ENCODE measurements around the gene AP1AR.

AP1AR gene

DNA sequence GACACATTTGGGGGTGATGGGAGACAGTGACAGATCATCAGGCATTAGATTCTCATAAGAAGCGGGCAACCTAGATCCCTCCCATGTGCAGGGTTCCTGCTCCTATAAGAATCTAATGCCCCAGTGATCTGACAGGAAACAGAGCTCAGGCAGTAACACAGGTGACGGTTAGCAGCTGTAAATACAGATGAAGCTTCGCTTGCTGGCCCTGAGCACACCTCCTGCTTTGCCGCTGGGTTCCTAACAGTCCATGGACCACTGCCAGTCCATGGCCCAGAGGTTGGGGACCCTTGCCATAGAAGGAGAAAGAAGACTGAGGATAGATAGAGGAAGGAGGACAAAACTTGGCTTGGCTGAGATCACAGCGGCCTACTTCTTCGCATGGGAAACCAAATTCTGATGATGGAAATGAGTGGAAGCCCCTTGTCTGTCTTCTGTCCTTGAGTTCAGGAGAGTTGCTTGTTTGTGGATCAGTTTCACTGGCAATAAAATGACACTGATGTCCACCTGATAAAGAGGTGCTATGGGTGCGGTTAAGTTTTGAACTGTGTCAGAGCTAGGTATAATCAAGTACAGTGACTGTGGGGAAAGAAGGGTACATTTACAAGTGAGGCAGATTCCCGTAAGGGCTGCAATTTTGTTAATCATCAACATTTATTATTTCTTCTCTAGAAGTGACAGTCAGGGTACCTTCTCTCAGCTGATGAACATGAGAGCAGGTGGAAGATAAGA, 55.8 kb downstream of the AP1AR start:
- peaks cover 0 to 12% (median 6%) of the 10 kb centered on the region in 11 experiments; a peak in 18 of 22 replicates for H3K36me3 ChIP-seq
- H3K27me3 ChIP-seq, result no peaks in the 10 kb centered on the region
- H3K4me3 ChIP-seq, result peak overlapping the region in 2 of 10 experiments; percentile 77 to 81; a peak in 2 of 20 replicates
- peaks cover 0 to 18% (median 9%) of the 10 kb centered on the region in 11 experiments; a peak in 8 of 22 replicates for H4K20me1 ChIP-seq
- no peak for TF ChIP-seq Cebpa-rat (IDR thresholded peaks at IDR 0.05)
- peak overlapping the region in 2 of 11 experiments; percentile 11 to 60; a peak in 2 of 22 replicates for H3K9ac ChIP-seq
- peak overlapping the region; percentile 79 to 95 (median 91) for H3K4me2 ChIP-seq
- peak overlapping the region in 9 of 11 experiments; percentile 32 to 94 (median 68); a peak in 16 of 22 replicates for H3K27ac ChIP-seq
- H3K9me3 ChIP-seq (replicated peaks in 1 of 11), result peaks cover 0 to 20% (median 15%) of the 10 kb centered on the region in 11 experiments; a peak in 19 of 22 replicates
- peaks cover 41 to 63% (median 59%) of the 10 kb centered on the region in 10 experiments for H3K4me1 ChIP-seq

DNA sequence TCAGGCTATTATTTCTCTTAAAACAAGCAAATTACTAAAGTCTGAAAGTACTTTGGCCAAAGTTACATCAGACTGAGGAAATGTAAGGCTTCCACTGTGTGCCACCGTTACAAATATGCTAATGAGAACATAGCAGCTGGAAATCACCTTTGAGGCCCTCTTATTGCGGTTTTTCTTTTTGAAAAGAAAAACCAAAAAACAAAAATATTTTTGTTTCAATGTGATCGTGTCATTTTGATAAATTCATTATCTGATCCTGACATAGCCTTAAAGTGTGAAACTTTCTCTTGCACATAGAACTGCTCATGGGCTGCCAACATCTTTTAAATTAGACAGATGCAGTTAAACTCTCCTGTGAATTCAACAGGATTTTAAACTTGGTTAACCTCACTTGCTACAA, 56.9 kb downstream of the AP1AR start:
- no peak for TF ChIP-seq Cebpa-rat (IDR thresholded peaks at IDR 0.05)
- Histone ChIP-seq H4K20me1 (peaks cover 0 to 8% (median 4%) of the 10 kb centered on the region in 11 experiments; a peak in 7 of 22 replicates), H3K27ac (peak overlapping the region in 10 of 11 experiments; percentile 18 to 94 (median 61); a peak in 19 of 22 replicates), H3K36me3 (peaks cover 0 to 2% (median 0%) of the 10 kb centered on the region in 11 experiments; a peak in 1 of 22 replicates), H3K9me3 (replicated peaks in 1 of 11) (peaks cover 0 to 15% (median 12%) of the 10 kb centered on the region in 11 experiments; a peak in 13 of 22 replicates), H3K9ac (peak overlapping the region in 5 of 11 experiments; percentile 16 to 45 (median 29); a peak in 5 of 22 replicates), H3K27me3 (no peaks in the 10 kb centered on the region), H3K4me2 (peak overlapping the region; percentile 37 to 93 (median 86); a peak in 21 of 22 replicates), H3K4me1 (peaks cover 34 to 58% (median 49%) of the 10 kb centered on the region in 10 experiments), H3K4me3 (no peak overlapping the region)

- TF ChIP-seq Cebpa-rat (IDR thresholded peaks at IDR 0.05), result no peak
- Histone ChIP-seq H3K4me3 (no peak overlapping the region), H3K4me2 (peak overlapping the region; percentile 12 to 93 (median 47); a peak in 21 of 22 replicates), H3K9ac (no peak overlapping the region), H3K27ac (peak overlapping the region in 5 of 11 experiments; percentile 3 to 91 (median 61); a peak in 7 of 22 replicates), H3K9me3 (replicated peaks in 1 of 11) (peaks cover 0 to 15% (median 12%) of the 10 kb centered on the region in 11 experiments; a peak in 13 of 22 replicates), H3K4me1 (peaks cover 32 to 58% (median 42%) of the 10 kb centered on the region in 10 experiments), H4K20me1 (no peaks in the 10 kb centered on the region), H3K27me3 (no peaks in the 10 kb centered on the region), H3K36me3 (no peaks in the 10 kb centered on the region)
Measured at GRCh38 chr4:112289407-112290253, 58.0 kb downstream of the AP1AR start.

DNA sequence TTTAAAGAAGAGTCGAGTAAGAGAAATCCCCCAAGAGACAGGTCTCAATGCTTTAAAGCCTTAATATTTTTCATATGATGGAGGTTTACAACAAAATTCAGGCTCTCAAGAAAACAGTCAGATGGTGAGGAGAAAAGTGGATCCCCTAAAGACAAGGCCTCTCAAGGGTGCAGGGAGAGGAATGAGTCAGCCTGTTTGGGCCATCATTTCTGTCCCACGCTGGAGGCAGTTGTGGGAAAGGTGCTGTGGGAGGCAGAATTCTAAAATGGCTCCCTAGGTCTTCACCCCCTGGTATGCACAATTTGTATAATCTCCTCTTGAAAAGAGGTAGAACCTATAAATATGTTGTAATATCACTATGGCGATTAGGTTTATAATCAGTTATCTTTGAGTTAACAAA, 58.8 kb downstream of the AP1AR start:
- Histone ChIP-seq H3K9ac (no peak overlapping the region), H3K4me1 (peaks cover 32 to 58% (median 42%) of the 10 kb centered on the region in 10 experiments), H3K4me2 (peak overlapping the region in 3 of 11 experiments; percentile 23 to 91 (median 79); a peak in 5 of 22 replicates), H3K4me3 (no peak overlapping the region), H4K20me1 (no peaks in the 10 kb centered on the region), H3K36me3 (no peaks in the 10 kb centered on the region), H3K27me3 (no peaks in the 10 kb centered on the region), H3K9me3 (replicated peaks in 1 of 11) (peaks cover 0 to 15% (median 12%) of the 10 kb centered on the region in 11 experiments; a peak in 13 of 22 replicates), H3K27ac (no peak overlapping the region; a peak in 1 of 22 replicates)
- no peak for TF ChIP-seq Cebpa-rat (IDR thresholded peaks at IDR 0.05)

DNA sequence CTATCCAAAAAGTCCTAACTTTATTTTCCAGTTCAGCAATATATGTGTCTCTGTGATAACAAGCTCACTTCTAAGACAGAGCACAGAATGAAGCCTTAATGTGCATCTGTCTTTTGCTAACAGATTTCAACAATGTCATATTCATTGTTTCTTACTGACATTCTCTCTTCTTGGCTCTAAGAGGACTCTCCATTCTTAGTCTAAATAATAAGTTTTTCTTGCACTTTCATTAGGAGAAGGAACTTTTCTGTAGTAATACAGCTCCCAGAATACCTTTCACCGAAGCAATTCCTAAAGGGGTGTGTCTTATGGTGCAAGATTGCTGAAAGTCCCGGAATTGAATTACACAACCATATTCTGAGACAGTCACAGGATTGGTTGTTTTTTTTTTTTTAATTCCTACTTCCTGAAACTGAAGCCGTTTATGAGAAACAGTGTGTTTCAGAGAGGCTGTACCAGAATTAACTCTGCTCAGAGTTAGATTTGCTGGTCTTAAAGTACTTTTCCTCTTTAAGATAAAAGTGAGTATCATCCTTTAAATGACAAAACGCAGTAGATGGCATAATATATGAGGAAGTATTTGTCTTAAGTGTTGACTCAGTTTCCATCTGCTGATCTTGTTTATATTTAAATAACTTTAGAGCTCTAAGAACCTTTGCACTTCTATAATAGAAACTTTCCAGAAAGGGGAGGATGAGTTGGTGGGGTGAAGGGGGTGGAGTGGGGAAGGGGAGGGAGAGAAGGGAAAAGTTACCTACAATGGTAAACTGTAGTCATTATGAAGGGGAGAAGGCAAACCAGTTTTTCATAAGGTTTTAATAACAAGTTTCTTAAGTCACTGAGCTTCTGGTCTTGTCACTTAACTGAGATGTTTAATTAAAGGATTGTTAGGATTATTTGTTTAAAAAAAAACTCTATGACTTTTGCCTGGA, 65.6 kb downstream of the AP1AR start, which contains the start of gene ALPK1:
TSS of gene ALPK1 (plus strand) at position 421 of the 932 bp plus-strand sequence.
- Histone ChIP-seq H3K4me2 (peak within 1 kb of the TSS; percentile 6 to 92 (median 37); a peak in 18 of 22 replicates), H4K20me1 (no peaks in the 10 kb centered on the region), H3K9me3 (replicated peaks in 1 of 11) (no peaks in the 10 kb centered on the region), H3K4me1 (peaks cover 0 to 68% (median 6%) of the 10 kb centered on the region in 10 experiments; a peak in 12 of 20 replicates), H3K27ac (peak within 1 kb of the TSS in 10 of 11 experiments; percentile 11 to 88 (median 74); a peak in 18 of 22 replicates), H3K4me3 (peak within 1 kb of the TSS in 6 of 10 experiments; percentile 12 to 56 (median 48); a peak in 11 of 20 replicates), H3K36me3 (peaks cover 0 to 11% (median 0%) of the 10 kb centered on the region in 11 experiments; a peak in 3 of 22 replicates), H3K9ac (peak within 1 kb of the TSS in 6 of 11 experiments; percentile 28 to 81 (median 66); a peak in 10 of 22 replicates), H3K27me3 (no peaks in the 10 kb centered on the region)
- TF ChIP-seq Cebpa-rat (IDR thresholded peaks at IDR 0.05), result peak in 7 of 11 experiments; percentile 21 to 92 (median 85); a peak in 12 of 22 replicates

GRCh38 chr4:112299721-112300120, 68.1 kb downstream of the AP1AR start:
- H3K27ac ChIP-seq, result no peak overlapping the region
- no peak for TF ChIP-seq Cebpa-rat (IDR thresholded peaks at IDR 0.05)
- 0 out of 22 replicates have a peak, but pooled peaks cover 0 to 6% (median 0%) of the 10 kb centered on the region in 11 experiments for H3K9me3 ChIP-seq (replicated peaks in 1 of 11)
- H3K27me3 ChIP-seq, result no peaks in the 10 kb centered on the region
- H3K4me1 ChIP-seq, result peaks cover 0 to 67% (median 6%) of the 10 kb centered on the region in 10 experiments; a peak in 12 of 20 replicates
- no peak overlapping the region for H3K4me3 ChIP-seq
- H3K4me2 ChIP-seq, result peak overlapping the region in 2 of 11 experiments; percentile 91 to 92; a peak in 4 of 22 replicates
- no peak overlapping the region for H3K9ac ChIP-seq
- peaks cover 0 to 26% (median 0%) of the 10 kb centered on the region in 11 experiments; a peak in 3 of 22 replicates for H3K36me3 ChIP-seq
- no peaks in the 10 kb centered on the region; a peak in 1 of 22 replicates for H4K20me1 ChIP-seq

Data from BLaER1 treated with 17β-estradiol and CSF1 and Interleukin-3, amounts not matched to agents 10 nM and 100 nM (cell line).